ENCODE measurements around the gene KCNK5. TPM values are rescaled to one million over a fixed set of nuclear protein-coding genes. Genes with fewer than 3 reads are reported as not detected.

The KCNK5 gene
- total RNA-seq, 2 donors from 2014 or later: 26.9 to 39.6 TPM

DNA sequence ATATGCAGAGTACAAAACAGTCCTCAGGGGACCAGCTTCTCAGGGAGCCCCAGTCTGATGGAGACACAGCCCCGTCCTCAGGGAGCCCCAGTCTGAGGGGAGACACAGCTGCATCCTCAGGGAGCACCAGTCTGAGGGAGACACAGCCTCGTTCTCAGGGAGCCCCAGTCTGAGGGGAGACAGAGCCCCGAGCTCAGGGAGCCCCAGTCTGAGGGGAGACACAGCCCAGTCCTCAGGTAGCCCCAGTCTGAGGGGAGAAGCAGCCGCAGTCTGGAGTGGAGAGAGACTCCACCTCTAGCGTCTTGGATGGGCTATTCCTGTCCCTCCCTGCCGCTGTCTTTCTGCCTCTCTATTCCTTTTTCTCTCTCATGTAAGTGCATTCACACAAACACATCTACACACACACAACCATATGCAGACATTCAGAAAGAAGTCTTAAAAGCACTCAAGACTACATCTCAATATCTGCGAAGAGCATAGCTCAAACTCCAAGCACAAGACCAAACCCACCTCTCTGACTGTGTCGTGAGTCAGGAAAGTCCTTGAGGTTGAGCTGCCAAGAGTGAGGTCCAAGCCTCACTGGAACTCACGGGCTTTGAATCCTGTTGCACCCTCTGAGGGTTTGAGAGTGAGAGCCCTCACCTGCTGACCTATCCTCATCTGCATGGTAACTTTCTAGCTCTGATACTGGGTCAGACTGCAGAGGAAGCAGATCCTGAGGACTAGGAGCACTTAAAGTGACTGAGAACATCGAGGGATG lies 61.2 kb downstream of the KCNK5 start:
- H3K9ac ChIP-seq (ENCODE audit: low read depth in 2 of 2, low read length in 2 of 2): peak overlapping the region in 1 of 2 donors; percentile 9
- intact Hi-C loops (cut with DNase I): loop anchor here (2.0 to 10.0 kb wide), 2 partner anchors 137 to 293 kb away; no protein-coding TSS in a partner anchor
- H3K27me3 ChIP-seq: no peaks in the 10 kb centered on the region
- H3K27ac ChIP-seq: no peak overlapping the region
- no peaks in the 10 kb centered on the region for H3K4me1 ChIP-seq
- H3K4me3 ChIP-seq: no peak overlapping the region
- no peaks in the 10 kb centered on the region for H3K36me3 ChIP-seq
- TF ChIP-seq, protein P1, sequence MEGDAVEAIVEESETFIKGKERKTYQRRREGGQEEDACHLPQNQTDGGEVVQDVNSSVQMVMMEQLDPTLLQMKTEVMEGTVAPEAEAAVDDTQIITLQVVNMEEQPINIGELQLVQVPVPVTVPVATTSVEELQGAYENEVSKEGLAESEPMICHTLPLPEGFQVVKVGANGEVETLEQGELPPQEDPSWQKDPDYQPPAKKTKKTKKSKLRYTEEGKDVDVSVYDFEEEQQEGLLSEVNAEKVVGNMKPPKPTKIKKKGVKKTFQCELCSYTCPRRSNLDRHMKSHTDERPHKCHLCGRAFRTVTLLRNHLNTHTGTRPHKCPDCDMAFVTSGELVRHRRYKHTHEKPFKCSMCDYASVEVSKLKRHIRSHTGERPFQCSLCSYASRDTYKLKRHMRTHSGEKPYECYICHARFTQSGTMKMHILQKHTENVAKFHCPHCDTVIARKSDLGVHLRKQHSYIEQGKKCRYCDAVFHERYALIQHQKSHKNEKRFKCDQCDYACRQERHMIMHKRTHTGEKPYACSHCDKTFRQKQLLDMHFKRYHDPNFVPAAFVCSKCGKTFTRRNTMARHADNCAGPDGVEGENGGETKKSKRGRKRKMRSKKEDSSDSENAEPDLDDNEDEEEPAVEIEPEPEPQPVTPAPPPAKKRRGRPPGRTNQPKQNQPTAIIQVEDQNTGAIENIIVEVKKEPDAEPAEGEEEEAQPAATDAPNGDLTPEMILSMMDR (IDR thresholded peaks at IDR 0.05): no peak
- no peak for DNase-seq
- H3K9me3 ChIP-seq: no peaks in the 10 kb centered on the region

- intact Hi-C loops (cut with DNase I): loop anchor here (2.0 to 10.0 kb wide), 2 partner anchors 137 to 293 kb away; no protein-coding TSS in a partner anchor
- TF ChIP-seq, protein P1 (IDR thresholded peaks at IDR 0.05): no peak
- Histone ChIP-seq H3K36me3 (no peaks in the 10 kb centered on the region), H3K9me3 (no peaks in the 10 kb centered on the region), H3K27ac (no peak overlapping the region), H3K27me3 (no peaks in the 10 kb centered on the region), H3K9ac (ENCODE audit: low read depth in 2 of 2, low read length in 2 of 2) (no peak overlapping the region), H3K4me3 (no peak overlapping the region), H3K4me1 (no peaks in the 10 kb centered on the region)
- DNase-seq: no peak
Measured at GRCh38 chr6:39167321-39167720, 62.0 kb downstream of the KCNK5 start.

DNA sequence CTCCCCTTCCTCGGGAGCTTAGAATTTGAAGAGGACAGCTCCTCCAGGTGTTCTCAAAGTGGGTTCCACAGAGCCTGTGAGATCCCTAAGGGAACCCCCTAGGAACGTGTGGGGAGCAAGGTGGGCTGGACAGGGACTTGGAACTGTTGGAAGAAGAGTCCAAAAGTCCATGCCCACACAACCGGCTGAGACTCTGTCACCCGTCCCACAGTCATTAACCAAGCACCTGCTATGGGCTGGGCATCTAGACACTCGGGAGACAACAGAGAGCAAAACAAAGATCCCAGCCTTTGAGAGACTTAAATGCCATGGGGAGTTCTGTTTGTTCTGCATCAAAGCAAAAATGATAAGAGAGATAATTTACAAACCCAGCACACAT lies 62.4 kb downstream of the KCNK5 start:
- no peak overlapping the region for H3K4me3 ChIP-seq
- no peaks in the 10 kb centered on the region for H3K27me3 ChIP-seq
- H3K27ac ChIP-seq: no peak overlapping the region
- H3K4me1 ChIP-seq: no peaks in the 10 kb centered on the region
- intact Hi-C loops (cut with DNase I): loop anchor here (2.0 to 10.0 kb wide), 2 partner anchors 138 to 292 kb away; no protein-coding TSS in a partner anchor
- TF ChIP-seq, protein P1 (IDR thresholded peaks at IDR 0.05): no peak
- no peak overlapping the region for H3K9ac ChIP-seq (ENCODE audit: low read depth in 2 of 2, low read length in 2 of 2)
- no peak for DNase-seq
- H3K36me3 ChIP-seq: no peaks in the 10 kb centered on the region
- H3K9me3 ChIP-seq: no peaks in the 10 kb centered on the region

DNA sequence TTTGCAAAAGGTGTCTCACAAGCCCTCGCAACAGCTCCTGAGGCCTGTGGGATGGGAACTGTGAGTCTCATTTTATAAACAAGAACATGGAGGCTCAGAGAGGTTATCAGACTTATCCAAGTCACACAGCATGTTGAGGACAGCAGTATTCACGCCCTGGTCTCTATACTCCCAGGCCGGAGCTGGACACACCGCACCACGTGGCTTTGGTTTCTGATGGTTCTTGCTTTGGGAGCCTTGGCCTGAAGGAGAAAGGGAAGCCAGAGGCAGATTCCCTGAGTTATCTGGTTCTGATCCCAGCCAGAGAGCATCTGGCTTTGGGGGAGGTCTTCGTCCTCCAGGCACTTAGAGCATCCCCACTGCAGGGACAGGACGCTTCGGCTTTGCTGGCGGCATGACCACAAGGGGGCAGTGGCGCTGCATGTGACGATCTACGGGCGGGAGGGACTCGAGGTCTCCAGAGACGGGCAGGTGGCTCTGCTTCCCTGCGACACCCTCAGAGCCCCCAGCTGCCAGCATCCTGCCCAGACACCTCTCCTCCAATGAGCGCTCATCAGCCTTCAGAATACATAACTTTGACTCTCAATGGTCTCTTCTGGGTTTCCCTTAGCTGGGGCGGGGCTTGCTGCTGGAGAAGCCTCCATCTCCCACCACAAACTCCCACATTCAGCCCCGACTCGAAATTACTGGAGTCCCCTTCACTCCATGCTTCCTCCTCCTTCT lies 62.9 kb downstream of the KCNK5 start:
- Histone ChIP-seq H3K4me3 (no peak overlapping the region), H3K27ac (no peak overlapping the region), H3K36me3 (no peaks in the 10 kb centered on the region), H3K9ac (ENCODE audit: low read depth in 2 of 2, low read length in 2 of 2) (no peak overlapping the region), H3K27me3 (no peaks in the 10 kb centered on the region), H3K9me3 (no peaks in the 10 kb centered on the region), H3K4me1 (no peaks in the 10 kb centered on the region)
- TF ChIP-seq, protein P1 (IDR thresholded peaks at IDR 0.05): peak; percentile 89
- intact Hi-C loops (cut with DNase I): loop anchor here (2.0 to 10.0 kb wide), 2 partner anchors 138 to 292 kb away; no protein-coding TSS in a partner anchor
- DNase-seq: peak; percentile 91

- H3K27me3 ChIP-seq: no peaks in the 10 kb centered on the region
- intact Hi-C loops (cut with DNase I): loop anchor here (10.0 kb wide), 1 partner anchor 183 kb away; no protein-coding TSS in a partner anchor
- H3K4me3 ChIP-seq: no peak overlapping the region
- H3K4me1 ChIP-seq: no peaks in the 10 kb centered on the region
- H3K36me3 ChIP-seq: no peaks in the 10 kb centered on the region
- no peak overlapping the region for H3K9ac ChIP-seq (ENCODE audit: low read depth in 2 of 2, low read length in 2 of 2)
- no peaks in the 10 kb centered on the region for H3K9me3 ChIP-seq
- TF ChIP-seq, protein P1 (IDR thresholded peaks at IDR 0.05): no peak
- H3K27ac ChIP-seq: no peak overlapping the region
- DNase-seq: no peak
Measured at GRCh38 chr6:39157511-39157910, 71.8 kb downstream of the KCNK5 start.
